Ascending aorta (tissue), 2 donors: ENCODE measurements around the gene SAG. TPM values are rescaled to one million over a fixed set of nuclear protein-coding genes. Genes with fewer than 3 reads are reported as not detected.

Source experiments
- DNase-seq, 2 donors: peaks; one replicate each; pipeline ENCODE4 v3.0.0-alpha.2; 2019; ENCODE audit warnings: low spot score in 2 of 2
- H3K27ac ChIP-seq, 2 donors: fragments of 200-600 bp; sonication (generic); one replicate each; pipeline ENCODE4 v1.5.1; 2016 to 2017; ENCODE audit warnings: mild to moderate bottlenecking in 1 of 2
- H3K27me3 ChIP-seq: fragments of 200-600 bp; sonication (generic); one replicate; pipeline ENCODE4 v1.5.1; 2017
- H3K36me3 ChIP-seq, 2 donors: fragments of 200-600 bp; sonication (generic); one replicate each; pipeline ENCODE4 v1.5.1; 2016
- H3K4me1 ChIP-seq, 2 donors: fragments of 200-600 bp; sonication (generic); one replicate each; pipeline ENCODE4 v1.5.1; 2016 to 2017; ENCODE audit warnings: mild to moderate bottlenecking in 1 of 2
- H3K4me3 ChIP-seq, 2 donors: fragments of 200-600 bp; sonication (generic); one replicate each; pipeline ENCODE4 v1.5.1; 2016 to 2017; ENCODE audit warnings: mild to moderate bottlenecking in 1 of 2
- H3K9me3 ChIP-seq, 2 donors: fragments of 200-600 bp; sonication (generic); one replicate each; pipeline ENCODE4 v1.5.1; 2016
- CTCF ChIP-seq, 3 experiments: fragments of 200-600 bp in 2 of 3; fragments of 450-650 bp in 1 of 3; sonication (generic) in 2 of 3; IDR thresholded peaks; one replicate each; pipeline ENCODE4 v1.5.1; 2016 to 2019; ENCODE audit warnings: antibody characterized with exemption in 3 of 3, mild to moderate bottlenecking in 1 of 3, moderate library complexity in 1 of 3
- intact Hi-C: fragments of 100-400 bp; cut with DNase I; formaldehyde crosslinking; loops from one replicate; pipeline ENCODE4 v1.15.1; 2023
- total RNA-seq: library from RNA; depleted of rRNA; stranded (reverse); fragments of >200 nt; gene quantifications from one replicate; pipeline ENCODE4 v1.1.0, GENCODE V29; 2016

Gene SAG
- total RNA-seq, 1 donor from 2014 or later: not detected

GRCh38 chr2:233354971-233355574, 47.5 kb downstream of the SAG start:
- no peaks in the 10 kb centered on the region for H3K9me3 ChIP-seq
- peak overlapping the region; percentile 77 to 78 for H3K4me3 ChIP-seq
- intact Hi-C loops: loop anchor here (1.0 to 5.0 kb wide), 4 partner anchors 32 to 212 kb away; partner anchors contain the start of gene USP40
- DNase-seq: peak in 1 of 2 donors; percentile 69
- TF ChIP-seq CTCF (IDR thresholded peaks at IDR 0.05): no peak
- no peak overlapping the region for H3K27ac ChIP-seq
- peaks cover 0 to 10% of the 10 kb centered on the region in 2 donors for H3K4me1 ChIP-seq
- H3K27me3 ChIP-seq: no peaks in the 10 kb centered on the region
- H3K36me3 ChIP-seq: no peaks in the 10 kb centered on the region

GRCh38 chr2:233355916-233356315, 48.3 kb downstream of the SAG start:
- H3K4me1 ChIP-seq: peaks cover 0 to 12% of the 10 kb centered on the region in 2 donors
- no peak for TF ChIP-seq CTCF (IDR thresholded peaks at IDR 0.05)
- peak overlapping the region in 1 of 2 donors; percentile 77 for H3K4me3 ChIP-seq
- H3K9me3 ChIP-seq: no peaks in the 10 kb centered on the region
- intact Hi-C loops: loop anchor here (2.0 kb wide), 1 partner anchor 63 kb away; no protein-coding TSS in a partner anchor
- no peaks in the 10 kb centered on the region for H3K27me3 ChIP-seq
- H3K36me3 ChIP-seq: no peaks in the 10 kb centered on the region
- no peak overlapping the region for H3K27ac ChIP-seq
- DNase-seq: peak in 1 of 2 donors; percentile 57

- no peaks in the 10 kb centered on the region for H3K36me3 ChIP-seq
- intact Hi-C loops: no loop called here
- peaks cover 0 to 12% of the 10 kb centered on the region in 2 donors for H3K4me1 ChIP-seq
- no peaks in the 10 kb centered on the region for H3K27me3 ChIP-seq
- TF ChIP-seq CTCF (IDR thresholded peaks at IDR 0.05): no peak
- no peak overlapping the region for H3K27ac ChIP-seq
- peak in 1 of 2 donors; percentile 54 for DNase-seq
- no peaks in the 10 kb centered on the region for H3K9me3 ChIP-seq
- H3K4me3 ChIP-seq: no peak overlapping the region
Measured at GRCh38 chr2:233356546-233357308, 49.1 kb downstream of the SAG start.

GRCh38 chr2:233358335-233358734, 50.7 kb downstream of the SAG start:
- H3K4me1 ChIP-seq: peaks cover 0 to 12% of the 10 kb centered on the region in 2 donors
- H3K27ac ChIP-seq: no peak overlapping the region
- H3K4me3 ChIP-seq: no peak overlapping the region
- H3K9me3 ChIP-seq: peaks cover 0 to under 1% of the 10 kb centered on the region in 2 donors
- intact Hi-C loops: no loop called here
- DNase-seq: no peak
- H3K27me3 ChIP-seq: no peaks in the 10 kb centered on the region
- H3K36me3 ChIP-seq: no peaks in the 10 kb centered on the region
- TF ChIP-seq CTCF (IDR thresholded peaks at IDR 0.05): no peak

- peaks cover 0 to 10% of the 10 kb centered on the region in 2 donors for H3K4me1 ChIP-seq
- no peak overlapping the region for H3K27ac ChIP-seq
- peaks cover 0 to 7% of the 10 kb centered on the region in 2 donors for H3K9me3 ChIP-seq
- TF ChIP-seq CTCF (IDR thresholded peaks at IDR 0.05): no peak
- DNase-seq: no peak
- H3K36me3 ChIP-seq: no peaks in the 10 kb centered on the region
- intact Hi-C loops: no loop called here
- H3K27me3 ChIP-seq: no peaks in the 10 kb centered on the region
- no peak overlapping the region for H3K4me3 ChIP-seq
Measured at GRCh38 chr2:233358947-233359346, 51.3 kb downstream of the SAG start.
